Mesenteric fat pad (tissue), 1 donor: ENCODE measurements around the gene PER2. TPM values are rescaled to one million over a fixed set of nuclear protein-coding genes. Genes with fewer than 3 reads are reported as not detected.
"Not testable (repeated sequence)": the region's sequence is repeated elsewhere in the genome, so short reads cannot be mapped to it uniquely, and the experiment has no call there.

ENCODE experiments used
- DNase-seq: peaks from one replicate; pipeline ENCODE4 v3.0.0-alpha.2; 2020; ENCODE audit warnings: low spot score
- total RNA-seq: library from RNA; stranded (reverse); fragmentation: NEBNext Ultra II Directional; extraction: Animal tissue kit (Norgen Biotek cat#: 25700); gene quantifications from one replicate; pipeline ENCODE4 v1.2.1, GENCODE V29; 2021
- donor health status: DM: yes; HTN: yes; CAD: no.

The PER2 gene
- total RNA-seq, 1 donor from 2014 or later, result 9.9 TPM

DNA sequence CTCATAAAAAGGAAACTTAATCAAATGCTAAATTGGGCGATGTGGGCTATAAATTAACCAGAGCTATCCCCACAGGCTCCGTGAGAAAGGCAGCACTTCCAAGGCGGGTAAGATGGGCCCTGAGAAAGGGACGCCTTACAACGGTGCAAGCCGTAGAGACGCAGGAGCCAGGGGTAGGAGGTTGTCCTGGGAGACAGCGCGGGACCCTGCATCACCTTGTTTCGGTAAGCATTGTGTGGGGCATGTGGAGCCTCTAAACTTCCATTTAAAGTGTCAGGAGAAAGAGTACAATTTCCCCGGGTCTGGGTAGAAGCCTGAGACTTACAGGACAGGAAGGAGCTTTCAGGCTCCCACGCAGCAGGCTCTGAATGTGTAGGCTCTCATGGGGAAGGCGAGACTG, 1.2 kb upstream of the PER2 start:
- no peak for DNase-seq

DNA sequence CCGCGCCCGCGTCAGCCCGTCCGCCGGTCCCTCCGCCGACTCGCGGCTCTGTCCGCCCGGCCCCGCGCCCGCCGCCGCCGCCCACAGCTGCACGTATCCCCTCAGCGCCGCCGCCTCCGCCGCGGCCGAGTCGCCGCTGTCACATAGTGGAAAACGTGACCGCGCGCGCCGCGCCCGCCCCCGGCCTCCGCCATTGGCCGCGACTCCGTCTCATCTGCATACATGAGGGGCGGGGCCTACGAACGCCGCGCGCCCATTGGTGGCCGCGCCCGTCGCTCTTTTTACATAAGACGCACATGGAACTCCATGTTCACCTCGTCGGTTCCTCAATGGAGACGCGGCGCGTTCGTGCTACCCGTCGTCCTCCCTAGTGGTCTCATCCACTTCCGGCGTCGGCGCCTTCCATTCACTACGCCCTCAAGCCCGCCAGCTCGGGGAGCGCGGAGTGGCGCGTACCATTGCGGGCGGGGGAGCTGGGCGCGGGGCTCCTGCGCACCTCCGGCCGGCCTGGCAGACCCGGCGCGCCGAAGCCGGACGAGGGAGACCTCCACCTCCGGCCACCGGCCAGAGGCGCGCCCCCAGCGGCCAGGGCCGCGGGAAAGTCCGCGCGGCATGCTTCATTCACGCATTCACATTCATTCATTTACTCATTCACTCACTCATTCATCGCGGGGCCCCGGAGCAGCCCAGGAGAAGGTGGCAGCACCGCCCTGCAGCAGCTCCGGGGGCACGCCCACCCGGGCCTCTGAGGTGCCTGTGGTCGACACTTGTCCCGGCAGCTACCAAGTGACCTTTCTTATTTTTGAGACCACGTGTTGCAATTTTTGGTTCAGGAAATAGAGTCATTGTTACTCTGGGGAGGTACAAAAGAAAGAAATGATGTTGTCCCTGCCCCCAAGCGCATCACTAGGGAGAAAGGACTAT, 502 bp upstream of the PER2 start:
- DNase-seq, result peak; percentile 100

DNA sequence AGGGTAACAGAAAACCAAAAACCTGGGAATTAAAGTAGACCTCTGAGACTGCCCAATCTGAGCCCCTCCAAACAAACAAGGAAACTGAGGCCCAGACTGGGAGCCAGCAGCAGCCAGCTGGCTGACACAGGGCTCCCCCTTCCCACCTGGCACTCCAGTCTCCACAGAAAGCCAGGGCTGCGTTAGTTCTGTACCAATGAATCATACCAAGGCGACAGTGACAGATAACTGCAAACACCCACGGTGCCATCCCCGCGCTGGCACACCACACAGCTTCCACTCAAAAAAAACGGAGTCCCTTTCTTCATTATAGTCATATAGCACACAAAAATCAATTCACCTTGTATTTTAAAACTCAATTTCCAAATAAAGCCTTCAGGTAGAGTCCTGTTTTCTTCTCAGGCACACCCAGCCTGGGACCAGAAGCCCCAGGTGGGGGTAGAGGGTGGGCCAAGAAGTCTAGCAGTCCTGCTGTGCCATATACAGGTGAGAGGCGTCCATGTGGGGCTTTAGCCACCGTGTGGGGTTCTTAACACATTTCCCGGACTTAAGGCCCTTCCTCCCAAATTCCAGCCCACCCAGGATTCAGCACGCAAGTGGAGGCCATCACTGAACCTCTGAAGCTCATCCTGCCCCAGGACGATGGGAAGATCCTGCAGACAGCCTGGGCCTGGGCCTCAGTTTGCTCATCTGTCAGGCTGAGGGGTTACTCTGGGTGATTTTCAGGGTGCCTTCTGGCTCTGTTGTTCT, 1.2 kb downstream of the PER2 start:
- DNase-seq, result no peak

DNA sequence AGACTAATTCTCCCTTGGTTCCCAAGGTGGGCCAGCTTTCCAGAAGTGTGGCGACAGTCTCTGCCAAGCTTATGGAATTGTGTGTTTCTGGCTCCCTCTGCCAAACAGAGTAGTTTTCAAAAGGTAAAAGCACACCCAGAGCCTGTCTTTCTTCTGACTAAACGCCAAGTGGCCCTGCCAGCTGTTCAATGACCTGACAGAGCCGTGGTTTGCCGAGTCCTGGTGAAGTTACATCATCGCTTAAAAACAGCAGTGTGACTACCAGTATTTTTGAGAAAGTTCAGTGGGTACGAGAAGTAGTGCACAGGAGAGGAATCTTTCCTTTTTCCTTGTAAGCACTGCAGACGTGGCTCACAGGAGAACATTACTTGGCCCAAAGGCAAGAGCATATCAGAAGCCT, 1.9 kb downstream of the PER2 start:
- DNase-seq, result no peak

DNA sequence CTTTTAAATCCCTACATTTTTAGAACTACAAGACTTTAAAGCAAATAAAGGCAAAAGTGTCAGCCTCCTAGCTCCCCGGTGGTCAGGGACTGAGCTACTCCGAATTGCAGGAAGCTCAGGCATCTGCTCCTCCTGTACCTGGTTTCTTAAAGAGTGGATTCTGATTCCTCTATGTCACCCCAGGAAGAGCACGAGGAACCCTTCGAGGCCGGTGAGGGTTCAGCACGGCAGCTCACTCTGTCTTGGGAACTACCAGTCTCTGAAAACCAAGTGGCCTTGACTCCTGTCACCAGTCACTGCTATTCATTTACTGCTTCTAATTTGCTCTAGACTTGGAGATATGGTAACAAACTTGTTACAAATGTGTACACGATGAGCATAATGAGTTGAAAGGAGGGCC, 2.3 kb downstream of the PER2 start:
- no peak for DNase-seq

DNA sequence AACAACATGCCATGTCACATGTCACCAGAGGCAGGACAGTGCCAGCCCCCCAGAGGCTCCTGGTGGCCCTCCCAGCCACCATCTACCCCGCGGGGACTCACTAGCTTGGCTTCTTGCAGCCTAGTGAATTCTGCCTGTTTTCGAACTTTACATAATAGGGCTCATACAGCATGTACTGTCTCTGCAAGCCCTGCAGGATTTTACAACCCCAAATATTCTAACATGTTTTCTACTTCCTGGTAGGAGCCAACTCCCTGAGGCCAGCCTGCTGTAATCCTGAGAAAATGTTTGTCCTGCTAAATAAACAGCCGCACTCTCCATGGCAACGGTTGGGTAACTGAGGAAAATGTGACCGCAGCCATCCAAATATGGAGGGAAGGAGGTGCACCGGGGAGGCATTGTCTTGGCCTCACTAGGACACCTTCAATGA, 2.7 kb downstream of the PER2 start:
- DNase-seq, result no peak

DNA sequence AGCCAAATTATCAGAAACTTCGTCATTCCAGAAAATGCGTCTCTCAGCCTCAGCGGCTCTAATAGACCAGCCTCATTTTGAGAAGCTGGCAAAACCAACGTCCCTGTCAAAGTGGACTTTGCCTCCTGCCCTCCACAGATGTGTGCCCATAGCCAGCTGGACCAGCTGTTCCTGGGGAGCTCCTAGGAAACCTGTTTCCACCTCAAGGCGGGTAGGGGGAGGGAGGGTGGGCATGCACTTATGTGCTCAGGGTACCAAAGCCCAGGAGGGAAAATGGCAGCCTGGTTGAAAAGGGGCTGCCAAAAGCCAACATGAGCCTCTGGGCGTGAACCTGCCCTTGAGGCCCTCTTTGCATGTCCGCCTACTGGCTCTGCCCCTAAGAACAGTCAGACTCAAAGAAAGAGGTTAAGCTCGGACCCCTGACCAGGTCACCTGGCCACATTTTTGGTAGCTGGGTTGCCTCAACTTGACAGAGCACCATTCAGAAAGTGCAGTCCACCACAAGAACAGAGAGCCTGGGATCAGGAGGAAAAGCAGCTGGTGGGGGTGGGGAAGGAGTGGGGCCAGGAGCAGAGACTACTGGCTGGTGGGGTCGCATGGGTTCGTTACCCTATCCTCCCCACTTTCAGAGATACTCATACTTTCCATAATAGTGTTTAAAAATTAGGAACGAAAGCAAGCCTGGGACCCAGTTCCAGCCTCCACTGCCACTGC, 3.5 kb downstream of the PER2 start:
- DNase-seq, result no peak

DNA sequence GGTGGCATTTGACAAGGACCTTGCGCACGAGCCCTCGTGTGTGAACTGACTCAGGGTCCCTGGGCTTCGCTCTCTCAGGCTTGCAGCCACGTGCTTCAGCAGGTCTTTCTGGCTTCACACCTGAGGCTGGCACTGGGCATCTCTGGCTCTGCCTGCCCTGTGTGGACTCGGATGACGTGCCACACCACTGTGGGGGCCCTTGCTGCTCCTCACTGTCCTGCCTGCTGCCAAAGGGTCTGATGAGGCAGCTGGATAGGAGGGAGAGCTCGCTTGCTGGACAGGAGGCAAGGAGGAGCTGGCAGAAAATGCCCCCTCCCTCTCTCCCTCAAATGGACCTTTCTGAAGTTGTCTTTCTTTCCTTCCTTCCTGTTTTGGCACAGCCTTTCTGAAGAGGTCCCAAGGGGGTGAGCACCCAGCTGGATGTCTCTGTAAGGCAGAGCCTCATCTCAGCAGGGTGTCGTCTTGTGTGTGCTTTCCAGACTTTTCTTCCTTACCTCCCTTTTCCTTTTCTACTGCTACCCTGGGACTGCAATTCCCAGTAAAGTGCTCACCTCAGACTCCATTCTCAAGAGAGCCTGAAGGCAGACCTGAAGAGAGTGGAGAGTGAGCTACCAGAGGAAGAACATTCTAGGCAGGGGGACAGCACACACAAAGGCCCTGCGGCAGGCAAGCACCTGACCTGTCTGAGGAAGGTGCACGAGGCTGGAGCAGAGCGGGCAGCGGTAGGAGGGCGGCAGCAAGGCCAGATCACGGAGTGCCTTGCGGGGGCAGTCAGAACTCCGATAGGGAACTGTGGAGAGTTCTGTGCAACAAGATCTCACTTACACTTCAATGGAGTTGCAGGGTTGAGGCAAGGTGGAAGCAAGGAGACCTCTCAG, 5.3 kb downstream of the PER2 start:
- no peak for DNase-seq

DNA sequence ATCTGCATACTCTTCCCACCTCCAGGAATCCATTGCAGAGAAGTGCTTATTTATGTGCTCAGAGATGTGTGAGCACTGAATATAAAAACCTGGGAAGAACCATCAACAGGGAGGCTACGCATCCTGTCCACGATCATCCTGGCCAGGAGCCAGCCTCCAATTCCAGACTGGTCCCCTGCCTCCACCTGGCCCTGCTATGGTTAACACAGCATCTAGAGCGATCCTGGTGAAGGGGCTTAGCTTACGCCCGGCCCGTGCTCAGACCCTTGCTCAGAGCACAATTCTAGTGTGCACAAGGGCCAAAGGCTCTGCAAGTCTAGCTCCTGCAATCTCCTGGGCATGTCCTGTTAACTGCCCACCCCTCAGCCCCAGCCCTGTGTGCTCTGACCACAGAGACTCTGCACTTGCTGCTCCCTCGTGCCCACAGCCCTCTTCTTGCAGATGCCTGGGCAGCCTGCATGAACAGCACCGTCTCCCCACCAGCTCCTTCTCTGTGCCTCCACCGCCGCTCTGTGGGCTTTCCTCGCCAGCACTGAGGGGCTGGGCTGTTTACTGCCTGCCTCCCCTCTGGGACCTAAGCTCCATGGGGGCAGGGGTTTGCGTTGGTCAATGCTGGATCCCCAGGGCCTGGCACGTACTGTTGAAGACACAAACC, 6.5 kb downstream of the PER2 start:
- no peak for DNase-seq

DNA sequence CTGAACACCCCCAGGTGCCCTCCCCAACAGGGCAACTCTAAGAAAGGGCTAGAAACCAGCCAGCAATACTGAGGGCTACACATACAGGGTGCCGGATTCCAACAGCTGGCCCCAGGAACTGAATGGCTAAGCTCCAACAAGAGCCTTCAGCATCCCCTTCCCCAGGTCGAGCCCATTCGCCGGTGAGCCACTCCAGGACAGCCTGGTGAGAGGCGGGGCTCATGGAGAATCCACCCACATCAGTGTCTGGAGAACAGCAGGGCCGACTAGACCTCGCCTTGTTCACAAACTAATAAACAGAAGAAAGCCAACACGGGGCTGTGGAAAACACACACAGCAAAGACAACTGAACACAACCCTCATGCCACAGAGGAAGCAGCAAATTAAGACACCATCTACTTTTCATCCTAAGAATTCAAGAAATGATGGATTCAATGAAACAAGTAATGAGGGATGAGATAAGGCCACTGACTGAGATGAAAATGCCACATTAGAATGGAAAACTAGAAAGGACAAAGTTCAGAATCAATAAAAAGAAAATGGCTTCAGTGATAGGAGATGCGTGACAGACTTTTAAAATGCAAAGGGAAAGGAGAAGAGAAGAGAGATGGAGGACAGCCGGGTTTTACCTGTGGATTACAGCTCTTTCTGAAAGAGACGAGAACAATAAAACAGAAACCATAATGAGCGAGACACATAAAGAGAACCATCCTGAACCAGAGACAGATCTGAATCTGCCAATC, 8.2 kb downstream of the PER2 start:
- DNase-seq, result no peak

DNA sequence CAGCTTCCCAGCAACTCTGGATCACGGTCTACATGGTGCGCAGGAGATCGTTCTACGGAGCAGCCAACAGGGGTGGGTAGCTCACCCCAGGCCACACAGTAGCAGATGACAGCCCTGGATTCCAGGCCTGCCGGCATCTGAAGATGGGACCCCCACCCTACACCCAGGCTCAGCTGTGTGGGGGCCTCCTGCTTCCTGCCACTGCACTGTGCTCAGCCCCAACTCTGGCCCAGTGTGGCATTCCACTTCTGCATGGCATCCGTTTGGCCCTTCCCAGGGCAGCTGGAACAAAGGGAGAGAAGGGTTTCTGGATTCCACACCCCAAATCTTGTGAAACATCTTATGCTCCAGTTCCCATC, 9.1 kb downstream of the PER2 start:
- no peak for DNase-seq

DNA sequence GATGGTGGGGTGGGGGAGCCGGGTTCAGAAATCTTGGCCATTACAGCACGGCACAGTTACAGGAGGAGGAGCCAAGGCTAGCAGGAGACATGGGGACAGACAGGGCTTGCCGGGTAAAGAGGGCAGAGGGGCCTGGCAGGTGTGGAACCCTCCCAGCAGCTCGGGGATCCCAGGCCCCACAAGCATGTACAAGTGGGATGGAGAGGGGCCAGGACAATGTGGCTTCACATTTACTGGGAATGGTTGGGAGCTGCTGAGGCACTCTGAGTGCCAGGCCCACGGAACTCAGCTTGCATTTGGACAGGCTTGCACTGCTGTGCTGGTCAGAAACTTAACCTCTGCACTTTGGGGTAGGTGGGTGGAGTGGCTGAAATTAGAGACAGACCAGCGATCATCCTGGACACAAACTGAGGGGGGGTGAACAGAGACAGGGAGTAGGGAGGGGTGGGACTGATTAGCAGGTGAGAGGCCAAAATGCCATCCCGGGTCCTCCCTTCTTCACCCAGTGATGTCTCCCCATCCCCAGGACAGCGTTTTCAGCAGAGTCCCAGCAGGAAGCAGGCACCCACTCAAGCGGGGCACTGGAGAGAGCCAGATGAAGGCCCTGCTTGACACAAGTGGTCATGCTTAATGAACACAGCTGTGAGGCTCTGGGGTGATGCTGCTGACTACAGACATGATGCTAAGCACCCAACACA, 9.6 kb downstream of the PER2 start:
- DNase-seq, result no peak

DNA sequence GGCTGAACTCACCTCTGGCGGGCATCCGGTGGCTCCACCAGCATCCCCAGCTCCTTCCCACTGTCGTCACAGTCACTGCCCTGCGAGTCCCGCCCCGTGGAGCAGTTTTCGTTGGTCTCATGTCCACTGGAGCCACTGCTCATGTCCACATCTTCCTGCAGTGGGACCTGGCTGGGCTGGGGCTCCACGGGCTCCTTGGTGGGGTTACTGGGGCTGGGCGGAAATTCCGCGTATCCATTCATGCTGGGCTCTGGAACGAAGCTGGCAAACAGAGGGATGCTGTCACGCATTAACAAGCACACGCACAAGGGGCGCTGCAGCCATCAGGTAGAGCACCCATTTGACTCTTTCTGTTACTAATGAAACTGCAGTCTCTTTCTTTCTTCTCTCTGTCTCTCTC, 10.7 kb downstream of the PER2 start:
- no peak for DNase-seq

DNA sequence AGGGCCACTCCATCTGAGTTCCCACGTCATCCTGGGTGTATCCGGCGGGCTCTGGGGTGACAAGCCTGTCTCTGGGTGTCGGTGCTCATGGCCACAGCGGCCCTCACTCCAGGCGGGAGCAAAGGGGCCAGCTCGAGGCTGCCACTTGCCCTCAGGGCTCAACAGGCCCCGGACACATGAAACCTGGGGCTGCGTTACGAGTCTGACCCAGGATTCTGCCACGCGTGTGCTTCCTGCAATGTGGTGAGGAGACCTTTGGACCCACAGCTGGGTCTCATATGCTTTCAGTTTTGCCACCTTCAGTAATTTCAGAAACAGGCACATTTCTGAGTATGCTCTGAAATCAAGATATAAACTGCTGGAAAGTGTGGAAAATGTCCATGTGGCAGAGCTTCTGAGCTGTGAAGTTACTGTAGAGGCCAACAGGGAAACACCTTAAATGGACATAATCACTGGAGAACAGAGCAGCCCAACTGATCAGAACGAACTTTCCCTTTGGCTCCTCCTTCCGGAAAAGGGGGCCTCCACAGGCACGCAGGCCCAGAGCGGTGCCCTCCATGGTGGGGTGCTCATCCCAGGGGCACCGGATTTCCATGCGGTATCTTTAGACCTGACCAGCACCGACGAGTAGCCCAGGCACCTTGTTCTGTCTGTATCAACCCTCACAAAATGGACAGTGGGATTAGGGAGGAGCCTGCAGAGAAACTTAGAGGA, 14.1 kb downstream of the PER2 start:
- no peak for DNase-seq

DNA sequence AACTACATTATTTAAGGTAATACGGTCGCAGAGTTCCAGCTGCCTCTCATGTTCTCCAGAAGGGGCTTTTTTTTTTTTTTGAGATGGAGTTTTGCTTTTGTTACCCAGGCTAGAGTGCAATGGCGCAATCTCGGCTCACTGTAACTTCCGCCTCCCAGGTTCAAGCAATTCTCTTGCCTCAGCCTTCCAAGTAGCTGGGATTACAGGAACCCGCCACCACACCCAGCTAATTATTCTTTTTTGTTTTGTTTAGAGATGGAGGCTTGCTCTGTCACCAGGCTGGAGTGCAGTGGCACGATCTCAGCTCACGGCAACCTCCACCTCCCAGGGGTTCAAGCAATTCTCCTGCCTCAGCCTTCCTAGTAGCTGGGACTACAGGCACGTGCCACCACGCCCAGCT, 15.0 kb downstream of the PER2 start:
- not testable (repeated sequence) for DNase-seq

DNA sequence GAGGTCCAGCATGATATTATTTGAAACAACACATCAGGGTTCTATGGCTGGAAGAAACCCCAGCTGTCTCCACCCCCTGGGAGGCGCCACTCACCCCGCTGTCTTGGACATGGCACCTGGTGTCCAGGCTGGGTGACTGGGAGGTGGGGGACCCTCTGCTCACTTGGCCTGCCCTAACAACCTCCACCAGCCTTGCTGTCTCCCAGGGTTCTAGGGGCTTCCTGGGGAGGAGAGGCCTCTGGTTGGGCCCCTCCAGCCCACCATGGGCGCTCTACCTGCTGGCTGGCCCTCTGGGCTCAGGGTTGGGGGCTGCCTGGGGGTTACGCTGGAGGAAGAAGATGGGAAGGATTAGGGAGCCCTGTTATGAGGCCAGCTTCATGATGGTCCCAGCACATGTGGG, 16.3 kb downstream of the PER2 start:
- DNase-seq, result no peak

DNA sequence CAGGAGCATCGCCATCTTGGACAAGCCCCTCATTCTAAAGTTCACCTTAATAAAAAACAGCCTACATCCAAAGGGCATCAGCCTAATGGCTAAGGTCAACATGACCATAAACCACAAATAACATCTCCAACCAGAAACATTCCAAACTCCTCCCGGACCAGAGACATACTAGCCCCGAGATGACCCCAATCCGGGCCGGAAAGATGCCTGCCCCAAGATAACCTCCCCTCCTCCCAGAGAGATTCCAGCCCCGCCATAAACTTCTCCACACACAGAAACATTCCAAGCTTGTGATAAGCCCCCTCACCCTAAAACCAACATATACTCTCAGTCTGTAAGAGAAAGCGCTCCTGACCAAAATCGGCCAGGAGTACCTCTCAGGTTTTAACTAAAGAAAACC, 16.7 kb downstream of the PER2 start:
- not testable (repeated sequence) for DNase-seq

DNA sequence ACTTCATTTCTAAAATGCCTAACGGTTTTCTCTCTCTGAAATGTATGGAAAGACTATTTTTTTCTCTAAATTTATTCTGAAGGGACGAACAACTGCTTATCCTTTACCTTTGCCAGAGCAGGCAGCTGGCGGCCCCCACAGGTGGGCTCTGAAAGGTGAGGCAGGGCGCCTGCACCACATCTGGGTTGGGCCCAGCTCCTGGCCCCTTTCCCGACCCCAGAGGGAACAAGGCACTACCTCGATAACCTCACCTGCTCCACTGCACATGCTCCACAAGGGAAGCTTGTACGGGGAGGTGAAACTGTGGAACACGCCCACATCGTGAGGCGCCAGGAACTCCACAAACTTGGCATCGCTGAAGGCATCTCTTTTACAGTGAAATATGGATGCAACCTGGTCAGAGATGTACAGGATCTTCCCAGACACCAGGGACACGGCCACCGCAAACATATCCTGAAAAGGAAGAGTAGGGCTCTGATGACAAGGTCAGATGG, 17.3 kb downstream of the PER2 start:
- no peak for DNase-seq
